Kidney epithelial cell (primary cell): ENCODE data around the gene NTMT2. TPM values are rescaled to one million over a fixed set of nuclear protein-coding genes. Genes with fewer than 3 reads are reported as not detected.

Source experiments
- DNase-seq: peaks from one replicate; pipeline ENCODE4 v3.0.0-alpha.2; 2010; ENCODE audit warnings: low read depth
- H3K27me3 ChIP-seq: 2 replicates; pipeline ENCODE4 v1.6.0; 2011; ENCODE audit warnings: low read length; ENCODE audit not compliant: control insufficient read depth, insufficient read depth
- H3K36me3 ChIP-seq: 2 replicates; pipeline ENCODE4 v1.5.1; 2011; ENCODE audit warnings: low read length; ENCODE audit not compliant: control insufficient read depth, insufficient read depth
- H3K4me3 ChIP-seq: 2 replicates; pipeline ENCODE4 v1.5.1; 2011; ENCODE audit warnings: low read depth, mild to moderate bottlenecking, control low read depth, low read length
- CTCF ChIP-seq: IDR thresholded peaks from 2 replicates; pipeline ENCODE4 v1.5.1; 2011; ENCODE audit warnings: mild to moderate bottlenecking, moderate library complexity, low read length, control low read depth, inconsistent platforms; ENCODE audit not compliant: insufficient read depth, poor library complexity, severe bottlenecking
- total RNA-seq: library from RNA; depleted of rRNA; stranded (reverse); fragments of >200 nt; gene quantifications from 2 replicates; pipeline ENCODE4 v1.2.3, GENCODE V29; 2015

Gene NTMT2
- total RNA-seq, 1 donor from 2014 or later = not detected

GRCh38 chr1:170134521-170134920 lies 11.2 kb upstream of the NTMT2 start:
- Histone ChIP-seq H3K4me3 (no peak overlapping the region), H3K36me3 (no peaks in the 10 kb centered on the region), H3K27me3 (no peaks in the 10 kb centered on the region)
- TF ChIP-seq CTCF = no peak
- DNase-seq = no peak

GRCh38 chr1:170140371-170140770 lies 5.4 kb upstream of the NTMT2 start:
- no peak for TF ChIP-seq CTCF
- Histone ChIP-seq H3K4me3 (no peak overlapping the region), H3K36me3 (no peaks in the 10 kb centered on the region), H3K27me3 (no peaks in the 10 kb centered on the region)
- no peak for DNase-seq

DNA sequence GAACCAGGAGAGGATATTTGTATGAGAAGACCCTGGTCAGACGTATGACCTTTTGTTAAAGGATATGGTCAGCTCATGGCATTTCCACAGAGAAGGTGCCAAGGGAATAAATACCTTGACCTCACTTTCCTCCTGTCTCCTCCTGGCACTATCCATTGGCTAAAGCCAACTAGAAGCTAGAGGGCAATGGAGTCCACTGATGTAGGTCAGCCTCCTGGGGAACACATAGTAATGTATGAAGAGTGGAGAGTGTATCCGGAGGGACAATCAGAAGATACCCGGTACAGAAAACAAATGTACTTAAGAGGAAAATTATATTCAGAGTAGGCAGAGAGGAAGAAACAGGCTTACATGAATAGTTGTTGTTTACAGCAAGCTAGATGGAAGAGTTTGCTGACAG lies 698 bp upstream of the NTMT2 start:
- no peak for TF ChIP-seq CTCF
- no peak overlapping the region for H3K4me3 ChIP-seq
- no peak for DNase-seq
- H3K36me3 ChIP-seq = no peaks in the 10 kb centered on the region
- H3K27me3 ChIP-seq = no peaks in the 10 kb centered on the region

GRCh38 chr1:170146720-170147263 lies 1.0 kb downstream of the NTMT2 start:
- no peak for DNase-seq
- H3K27me3 ChIP-seq = no peaks in the 10 kb centered on the region
- TF ChIP-seq CTCF = no peak
- no peak overlapping the region for H3K4me3 ChIP-seq
- H3K36me3 ChIP-seq = no peaks in the 10 kb centered on the region

DNA sequence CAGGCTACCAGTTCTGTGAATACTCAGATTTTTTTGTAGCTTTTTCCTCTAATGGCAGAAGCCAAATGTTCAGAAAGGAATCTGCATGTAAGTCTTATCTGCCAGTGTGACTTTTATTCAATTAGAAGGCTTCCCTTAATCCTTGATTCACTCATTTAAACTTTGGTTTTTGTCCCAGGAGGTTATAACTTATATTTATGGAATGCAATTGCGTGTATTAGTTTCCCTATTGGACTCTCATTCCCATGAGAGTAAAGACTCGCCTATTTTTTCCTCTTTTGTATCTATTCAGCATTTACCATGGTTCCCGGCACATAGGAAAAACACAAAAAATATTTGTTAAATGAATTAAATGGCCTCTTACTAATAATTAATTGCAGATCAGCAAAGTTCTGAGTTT lies 3.5 kb downstream of the NTMT2 start:
- no peak for TF ChIP-seq CTCF
- no peak for DNase-seq

GRCh38 chr1:170150016-170150415 lies 4.3 kb downstream of the NTMT2 start:
- DNase-seq = no peak
- no peaks in the 10 kb centered on the region for H3K27me3 ChIP-seq
- H3K36me3 ChIP-seq = no peaks in the 10 kb centered on the region
- no peak overlapping the region for H3K4me3 ChIP-seq
- no peak for TF ChIP-seq CTCF

More for the DNA sequence above, 3.5 kb downstream of the NTMT2 start:
- Histone ChIP-seq H3K27me3 (no peaks in the 10 kb centered on the region), H3K4me3 (no peak overlapping the region), H3K36me3 (no peaks in the 10 kb centered on the region)
